ENCODE results near the gene SYK. TPM values are rescaled to one million over a fixed set of nuclear protein-coding genes. Genes with fewer than 3 reads are reported as not detected.
"Not testable (repeated sequence)": the region's sequence is repeated elsewhere in the genome, so short reads cannot be mapped to it uniquely, and the experiment has no call there.

The SYK gene
- total and polyA plus RNA-seq, 2 of the 4 experiments (the other 2 are of a cell fraction) = not detected

- H3K4me2 ChIP-seq (ENCODE audit: low read depth, low read length); intact Hi-C loops (cut with micrococcal nuclease); H3K18ac ChIP-seq (ENCODE audit: low read depth, low read length); H3K14ac ChIP-seq (replicated peaks; ENCODE audit: low read depth, low read length); H3K9me1 ChIP-seq (ENCODE audit: insufficient read depth, low read length); H4K8ac ChIP-seq (ENCODE audit: low read depth in 2 of 2, low read length in 2 of 2); H2AK9ac ChIP-seq (replicated peaks; ENCODE audit: low read depth, low read length, poor library complexity); H2AFZ ChIP-seq (replicated peaks; ENCODE audit: low read length, poor library complexity); H3K4me3 ChIP-seq (ENCODE audit: insufficient read depth, low read depth, low read length); BruUV-seq (replicated peaks); H3K27me3 ChIP-seq (ENCODE audit: control insufficient read depth, insufficient read depth, low read length); in situ Hi-C loops (cut with MboI; ENCODE audit: low sequenced_read_pairs); H3K27ac ChIP-seq (ENCODE audit: insufficient read depth, low read length); H2BK120ac ChIP-seq (ENCODE audit: low read depth, low read length); H3K9ac ChIP-seq (ENCODE audit: low read depth, low read length); H2AK5ac ChIP-seq (ENCODE audit: low read depth, low read length); H4K91ac ChIP-seq (ENCODE audit: insufficient read depth, low read depth, low read length); H3K79me1 ChIP-seq (ENCODE audit: low read depth in 1 of 2, low read length in 2 of 2); H4K20me1 ChIP-seq (ENCODE audit: insufficient read depth, low read length); H3K9me3 ChIP-seq (ENCODE audit: control insufficient read depth, insufficient read depth, low read length); H3K4me1 ChIP-seq (ENCODE audit: control insufficient read depth, insufficient read depth, low read length); DNase-seq; H2BK5ac ChIP-seq (ENCODE audit: low read depth, low read length, poor library complexity, severe bottlenecking); H2BK15ac ChIP-seq (ENCODE audit: low read depth, low read length); H2BK20ac ChIP-seq (ENCODE audit: low read depth, low read length); H3K36me3 ChIP-seq (ENCODE audit: control insufficient read depth, insufficient read depth, low read length); H3K4ac ChIP-seq (ENCODE audit: low read depth, low read length); CTCF ChIA-PET; H3K56ac ChIP-seq (ENCODE audit: extremely low read depth, insufficient read depth, low read length); H3K23ac ChIP-seq (ENCODE audit: low read depth, low read length); H4K5ac ChIP-seq (ENCODE audit: low read depth, low read length); ATAC-seq (ENCODE audit: low read depth); dilution Hi-C loops (cut with HindIII; ENCODE audit: low sequenced_read_pairs, unreplicated experiment); POLR2A ChIA-PET (ENCODE audit: unreplicated experiment): not testable (repeated sequence)
- WGBS, 2 experiments (ENCODE audit: extremely low coverage in 2 of 2, insufficient read length in 1 of 2) = no CpG with 5 or more reads among the region's 4 CpGs
Measured at GRCh38 chr9:90820406-90820805, 18.8 kb downstream of the SYK start.

- H2BK20ac ChIP-seq (ENCODE audit: low read depth, low read length); H3K9ac ChIP-seq (ENCODE audit: low read depth, low read length); H2BK120ac ChIP-seq (ENCODE audit: low read depth, low read length); ATAC-seq (ENCODE audit: low read depth); dilution Hi-C loops (cut with HindIII; ENCODE audit: low sequenced_read_pairs, unreplicated experiment); in situ Hi-C loops (cut with MboI; ENCODE audit: low sequenced_read_pairs); H3K4me1 ChIP-seq (ENCODE audit: control insufficient read depth, insufficient read depth, low read length); H2AK5ac ChIP-seq (ENCODE audit: low read depth, low read length); H2BK5ac ChIP-seq (ENCODE audit: low read depth, low read length, poor library complexity, severe bottlenecking); H4K5ac ChIP-seq (ENCODE audit: low read depth, low read length); H4K91ac ChIP-seq (ENCODE audit: insufficient read depth, low read depth, low read length); H3K4ac ChIP-seq (ENCODE audit: low read depth, low read length); H2AK9ac ChIP-seq (replicated peaks; ENCODE audit: low read depth, low read length, poor library complexity); H3K27ac ChIP-seq (ENCODE audit: insufficient read depth, low read length); H2BK15ac ChIP-seq (ENCODE audit: low read depth, low read length); H3K23ac ChIP-seq (ENCODE audit: low read depth, low read length); H4K20me1 ChIP-seq (ENCODE audit: insufficient read depth, low read length); H3K56ac ChIP-seq (ENCODE audit: extremely low read depth, insufficient read depth, low read length); H3K27me3 ChIP-seq (ENCODE audit: control insufficient read depth, insufficient read depth, low read length); POLR2A ChIA-PET (ENCODE audit: unreplicated experiment); intact Hi-C loops (cut with micrococcal nuclease); H4K8ac ChIP-seq (ENCODE audit: low read depth in 2 of 2, low read length in 2 of 2); H3K4me2 ChIP-seq (ENCODE audit: low read depth, low read length); H2AFZ ChIP-seq (replicated peaks; ENCODE audit: low read length, poor library complexity); H3K36me3 ChIP-seq (ENCODE audit: control insufficient read depth, insufficient read depth, low read length); DNase-seq; H3K9me1 ChIP-seq (ENCODE audit: insufficient read depth, low read length); H3K9me3 ChIP-seq (ENCODE audit: control insufficient read depth, insufficient read depth, low read length); CTCF ChIA-PET; H3K18ac ChIP-seq (ENCODE audit: low read depth, low read length); H3K14ac ChIP-seq (replicated peaks; ENCODE audit: low read depth, low read length); BruUV-seq (replicated peaks); H3K4me3 ChIP-seq (ENCODE audit: insufficient read depth, low read depth, low read length); H3K79me1 ChIP-seq (ENCODE audit: low read depth in 1 of 2, low read length in 2 of 2): not testable (repeated sequence)
- no CpG with 5 or more reads among the region's 1 CpG for WGBS, 2 experiments (ENCODE audit: extremely low coverage in 2 of 2, insufficient read length in 1 of 2)
Measured at GRCh38 chr9:90821236-90821635, 19.6 kb downstream of the SYK start.
